Tibial nerve (tissue), 4 donors: ENCODE data around the gene SLC9A1.

ENCODE experiments used
- CTCF ChIP-seq, 5 experiments: fragments of 200-600 bp in 3 of 5; fragments of 450-650 bp in 2 of 5; sonication (generic) in 3 of 5; IDR thresholded peaks; one replicate each; pipeline ENCODE4 v1.5.1; 2016 to 2019; ENCODE audit warnings: antibody characterized with exemption in 5 of 5, mild to moderate bottlenecking in 3 of 5, moderate library complexity in 2 of 5
- EP300 ChIP-seq, 2 donors: sonication (generic); formaldehyde crosslinking; IDR thresholded peaks; one replicate each; pipeline ENCODE4 v1.6.1; 2017; ENCODE audit warnings: antibody characterized with exemption in 2 of 2, mild to moderate bottlenecking in 1 of 2
- POLR2A ChIP-seq, 2 donors: fragments of 450-650 bp; IDR thresholded peaks; one replicate each; pipeline ENCODE4 v1.6.1; 2017; ENCODE audit warnings: antibody characterized with exemption in 2 of 2, mild to moderate bottlenecking in 2 of 2, moderate library complexity in 2 of 2

DNA sequence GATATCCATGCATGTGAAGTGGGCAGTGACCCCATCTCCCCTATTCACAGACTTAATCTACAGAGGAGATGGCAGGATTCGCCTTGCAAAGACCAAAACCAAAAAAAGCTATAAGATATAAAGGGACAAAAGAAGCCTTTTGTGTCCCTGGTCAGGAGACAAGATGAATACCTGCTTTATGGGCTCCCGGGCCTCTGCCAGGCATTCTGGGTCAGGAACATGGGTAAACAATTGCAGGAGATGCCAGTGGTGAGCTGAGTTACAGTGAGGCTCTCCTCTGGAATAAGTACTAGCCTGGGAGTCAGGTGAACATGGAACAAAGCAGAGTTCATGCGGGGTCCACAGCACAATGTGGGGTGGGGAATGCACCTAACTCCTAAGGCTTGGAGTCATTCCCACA, 4.7 kb downstream of the SLC9A1 start:
- TF ChIP-seq CTCF (IDR thresholded peaks at IDR 0.05): no peak
- TF ChIP-seq POLR2A (IDR thresholded peaks at IDR 0.05): no peak
- no peak for TF ChIP-seq EP300 (IDR thresholded peaks at IDR 0.05)
